ENCODE data around the gene DLGAP4.
"Not testable (repeated sequence)": the region's sequence is repeated elsewhere in the genome, so short reads cannot be mapped to it uniquely, and the experiment has no call there.

The DLGAP4 gene

GRCh38 chr20:36499723-36500501 lies 193.8 kb downstream of the DLGAP4 start:
- no peak for DNase-seq (ENCODE audit: low spot score)

- DNase-seq (ENCODE audit: low spot score): no peak
Observed at GRCh38 chr20:36501367-36502006, 195.3 kb downstream of the DLGAP4 start.

GRCh38 chr20:36504295-36504694 lies 198.2 kb downstream of the DLGAP4 start:
- no peak for DNase-seq (ENCODE audit: low spot score)

DNA sequence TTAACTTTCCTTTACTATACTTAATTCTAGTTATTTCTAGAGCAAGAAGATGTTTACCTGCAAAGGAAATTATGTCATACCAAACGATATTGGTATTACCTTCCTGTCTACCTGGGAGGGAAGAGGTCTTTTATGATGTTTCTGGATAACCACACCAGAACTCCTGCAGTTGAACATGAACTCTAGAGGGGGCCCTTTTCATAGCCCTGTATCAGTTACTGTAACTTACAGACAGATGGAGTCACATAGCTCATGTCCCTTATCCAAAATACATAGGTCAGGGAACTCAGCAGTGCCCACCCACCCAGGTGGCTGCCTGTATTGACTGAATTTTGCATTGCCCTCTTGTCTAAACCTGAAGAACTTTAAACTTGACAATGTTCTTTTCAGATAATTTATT lies 200.1 kb downstream of the DLGAP4 start:
- DNase-seq (ENCODE audit: low spot score): no peak

- DNase-seq (ENCODE audit: low spot score): no peak
Observed at GRCh38 chr20:36507746-36508145, 201.6 kb downstream of the DLGAP4 start.

DNA sequence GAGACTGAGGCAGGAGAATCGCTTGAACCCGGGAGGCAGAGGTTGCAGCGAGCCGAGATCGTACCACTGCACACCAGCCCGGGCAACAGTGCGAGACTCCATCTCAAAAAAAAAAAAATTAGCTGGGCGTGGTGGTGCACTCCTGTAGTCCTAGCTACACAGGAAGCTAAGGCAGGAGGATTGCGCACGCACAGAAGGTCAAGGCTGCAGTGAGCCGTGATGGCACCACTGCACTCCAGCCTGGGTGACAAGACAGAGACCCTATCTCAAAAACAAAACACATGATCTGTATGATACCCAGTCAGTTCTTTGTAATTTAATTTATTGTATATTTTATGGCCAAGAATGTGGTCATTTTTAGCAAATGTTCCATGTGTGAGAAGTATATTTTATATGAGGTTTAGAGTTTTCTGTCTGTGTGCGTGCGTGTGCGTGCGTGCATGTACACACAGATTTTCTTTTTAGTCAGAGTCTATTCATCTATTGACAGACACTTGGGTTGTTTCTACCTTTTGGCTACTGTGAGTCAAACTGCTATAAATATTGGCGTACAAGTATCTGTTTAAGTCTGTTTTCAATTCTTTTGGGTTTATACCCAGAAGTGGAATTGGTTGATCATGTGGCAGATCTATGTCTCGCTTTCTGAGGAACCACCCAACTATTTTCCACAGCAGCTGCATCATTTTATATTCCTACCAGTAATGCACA lies 213.0 kb downstream of the DLGAP4 start:
- DNase-seq (ENCODE audit: low spot score): no peak

GRCh38 chr20:36519944-36520343 lies 213.8 kb downstream of the DLGAP4 start:
- DNase-seq (ENCODE audit: low spot score): no peak

GRCh38 chr20:36521526-36521925 lies 215.4 kb downstream of the DLGAP4 start:
- DNase-seq (ENCODE audit: low spot score): no peak

- DNase-seq (ENCODE audit: low spot score): not testable (repeated sequence)
Observed at GRCh38 chr20:36522412-36522811, 216.3 kb downstream of the DLGAP4 start.

GRCh38 chr20:36523341-36523740 lies 217.2 kb downstream of the DLGAP4 start:
- no peak for DNase-seq (ENCODE audit: low spot score)

DNA sequence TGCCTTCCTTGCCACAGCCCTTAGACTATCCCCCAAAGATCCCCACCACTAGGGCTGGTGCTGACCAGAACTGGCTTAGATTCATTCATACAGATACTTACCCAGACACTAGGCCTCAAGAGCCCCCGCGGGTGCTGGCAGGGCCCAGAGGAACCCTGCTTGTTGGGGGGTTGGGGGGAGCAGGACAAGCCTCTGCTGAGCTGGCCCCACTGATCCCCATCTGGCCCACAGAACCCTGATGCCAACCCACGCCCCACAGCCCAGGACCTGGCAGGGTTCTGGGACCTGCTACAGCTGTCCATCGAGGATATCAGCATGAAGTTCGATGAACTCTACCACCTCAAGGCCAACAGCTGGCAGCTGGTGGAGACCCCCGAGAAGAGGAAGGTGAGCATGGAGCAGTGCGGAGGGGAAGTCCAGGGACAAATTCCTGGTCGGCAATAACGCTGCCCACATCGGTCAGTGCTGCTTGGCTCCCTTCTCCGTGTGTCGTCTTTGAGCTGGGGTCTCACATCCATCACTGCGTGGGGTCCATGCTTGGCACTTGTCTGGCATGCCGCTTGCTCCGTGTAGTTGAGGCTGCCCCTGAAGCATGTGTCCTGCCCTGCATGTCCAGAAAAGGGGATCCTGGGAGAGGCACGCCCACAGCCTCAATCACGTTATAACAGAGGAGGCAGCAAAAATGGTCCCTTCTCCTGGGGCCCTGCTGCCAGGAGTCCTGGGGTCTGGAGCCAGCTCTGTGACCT lies 219.7 kb downstream of the DLGAP4 start:
- DNase-seq (ENCODE audit: low spot score): no peak

- no peak for DNase-seq (ENCODE audit: low spot score)
Observed at GRCh38 chr20:36526521-36527011, 220.4 kb downstream of the DLGAP4 start.

GRCh38 chr20:36527331-36528125 lies 221.4 kb downstream of the DLGAP4 start:
- no peak for DNase-seq (ENCODE audit: low spot score)

GRCh38 chr20:36528176-36528874 lies 222.2 kb downstream of the DLGAP4 start:
- DNase-seq (ENCODE audit: low spot score): no peak

- no peak for DNase-seq (ENCODE audit: low spot score)
Observed at GRCh38 chr20:36528875-36529417, 222.8 kb downstream of the DLGAP4 start.

DNA sequence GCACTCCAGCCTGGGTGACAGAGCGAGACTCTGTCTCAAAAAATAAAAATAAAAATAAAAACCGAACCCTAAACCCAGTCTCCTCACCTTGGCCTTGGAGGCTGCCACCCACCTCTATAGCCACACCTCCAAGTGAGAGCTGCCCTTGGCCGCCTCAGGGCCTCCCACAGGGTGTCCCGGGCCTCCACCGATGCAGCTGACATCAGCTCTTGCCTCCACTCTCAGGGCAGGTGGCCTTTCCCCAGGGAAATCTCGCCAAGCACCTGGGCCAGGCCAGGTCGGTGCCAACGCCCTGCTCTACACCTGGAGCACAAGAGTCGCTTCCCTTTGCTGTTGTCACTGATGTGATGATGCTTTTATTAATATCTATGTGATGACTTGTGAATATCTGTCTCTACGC lies 226.2 kb downstream of the DLGAP4 start:
- no peak for DNase-seq (ENCODE audit: low spot score)

DNA sequence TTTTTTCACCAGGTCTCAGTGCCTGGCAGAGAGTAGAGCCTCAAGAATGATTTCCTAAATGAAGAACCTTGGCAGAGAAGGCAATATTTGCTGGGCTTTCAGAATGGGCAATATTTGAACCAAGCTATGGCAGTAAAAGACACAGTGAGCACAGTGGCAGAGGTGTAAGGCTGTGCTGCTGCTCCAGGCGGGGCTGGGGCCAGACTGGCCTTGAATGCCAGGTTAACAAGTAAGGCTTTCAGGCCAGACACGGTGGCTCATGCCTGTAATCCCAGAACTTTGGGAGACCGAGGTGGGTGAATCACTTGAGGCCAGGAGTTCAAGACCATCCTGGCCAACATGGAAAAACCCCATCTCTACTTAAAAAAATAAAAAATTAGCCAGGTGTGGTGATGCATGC lies 226.7 kb downstream of the DLGAP4 start:
- no peak for DNase-seq (ENCODE audit: low spot score)

GRCh38 chr20:36538026-36538722 lies 232.0 kb downstream of the DLGAP4 start:
- DNase-seq (ENCODE audit: low spot score): no peak

- no peak for DNase-seq (ENCODE audit: low spot score)
Observed at GRCh38 chr20:36540551-36541211, 234.5 kb downstream of the DLGAP4 start.

Measured in germinal center (tissue), 1 donor.